ENCODE data around the gene WDR33.

DNA sequence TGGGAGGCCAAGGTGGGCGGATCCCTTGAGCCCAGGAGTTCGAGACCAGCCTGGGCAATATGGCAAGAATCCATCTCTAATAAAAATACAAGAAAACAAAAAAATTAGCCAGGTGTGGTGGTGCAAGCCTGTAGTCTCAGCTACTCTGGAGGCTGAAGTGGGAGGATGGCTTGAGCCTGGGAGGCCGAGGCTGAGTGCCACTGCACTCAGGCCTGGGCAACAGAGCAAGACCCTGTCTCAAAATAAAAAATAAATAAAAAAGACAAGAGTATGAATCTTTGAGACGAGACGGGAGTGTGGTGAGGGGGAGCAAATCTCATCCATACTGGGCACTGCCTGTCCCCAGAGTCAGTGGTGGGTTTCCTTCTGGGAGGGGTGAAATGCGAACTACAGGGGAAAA, 152.8 kb downstream of the WDR33 start:
- TF ChIP-seq, protein P1, sequence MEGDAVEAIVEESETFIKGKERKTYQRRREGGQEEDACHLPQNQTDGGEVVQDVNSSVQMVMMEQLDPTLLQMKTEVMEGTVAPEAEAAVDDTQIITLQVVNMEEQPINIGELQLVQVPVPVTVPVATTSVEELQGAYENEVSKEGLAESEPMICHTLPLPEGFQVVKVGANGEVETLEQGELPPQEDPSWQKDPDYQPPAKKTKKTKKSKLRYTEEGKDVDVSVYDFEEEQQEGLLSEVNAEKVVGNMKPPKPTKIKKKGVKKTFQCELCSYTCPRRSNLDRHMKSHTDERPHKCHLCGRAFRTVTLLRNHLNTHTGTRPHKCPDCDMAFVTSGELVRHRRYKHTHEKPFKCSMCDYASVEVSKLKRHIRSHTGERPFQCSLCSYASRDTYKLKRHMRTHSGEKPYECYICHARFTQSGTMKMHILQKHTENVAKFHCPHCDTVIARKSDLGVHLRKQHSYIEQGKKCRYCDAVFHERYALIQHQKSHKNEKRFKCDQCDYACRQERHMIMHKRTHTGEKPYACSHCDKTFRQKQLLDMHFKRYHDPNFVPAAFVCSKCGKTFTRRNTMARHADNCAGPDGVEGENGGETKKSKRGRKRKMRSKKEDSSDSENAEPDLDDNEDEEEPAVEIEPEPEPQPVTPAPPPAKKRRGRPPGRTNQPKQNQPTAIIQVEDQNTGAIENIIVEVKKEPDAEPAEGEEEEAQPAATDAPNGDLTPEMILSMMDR (conservative IDR thresholded peaks at IDR 0.05; ENCODE audit: low read depth, low read length): no peak
- no peak for TF ChIP-seq RAD21 (IDR thresholded peaks at IDR 0.05; ENCODE audit: low read length)
- no peak for TF ChIP-seq SMC3 (IDR thresholded peaks at IDR 0.05; ENCODE audit: low read depth, low read length)
- no peak for TF ChIP-seq POLR2A (IDR thresholded peaks at IDR 0.05; ENCODE audit: low read depth, low read length)
- no peak for TF ChIP-seq BHLHE40 (IDR thresholded peaks at IDR 0.05; ENCODE audit: low read depth, low read length)
- TF ChIP-seq FOS (IDR thresholded peaks at IDR 0.05; ENCODE audit: low read depth, low read length): no peak
- TF ChIP-seq, protein P2, sequence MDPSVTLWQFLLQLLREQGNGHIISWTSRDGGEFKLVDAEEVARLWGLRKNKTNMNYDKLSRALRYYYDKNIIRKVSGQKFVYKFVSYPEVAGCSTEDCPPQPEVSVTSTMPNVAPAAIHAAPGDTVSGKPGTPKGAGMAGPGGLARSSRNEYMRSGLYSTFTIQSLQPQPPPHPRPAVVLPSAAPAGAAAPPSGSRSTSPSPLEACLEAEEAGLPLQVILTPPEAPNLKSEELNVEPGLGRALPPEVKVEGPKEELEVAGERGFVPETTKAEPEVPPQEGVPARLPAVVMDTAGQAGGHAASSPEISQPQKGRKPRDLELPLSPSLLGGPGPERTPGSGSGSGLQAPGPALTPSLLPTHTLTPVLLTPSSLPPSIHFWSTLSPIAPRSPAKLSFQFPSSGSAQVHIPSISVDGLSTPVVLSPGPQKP (IDR thresholded peaks at IDR 0.05; ENCODE audit: borderline replicate concordance, low read depth, low read length): no peak
- no peak for TF ChIP-seq CEBPB (IDR thresholded peaks at IDR 0.05; ENCODE audit: low read depth, low read length)
- no peak for TF ChIP-seq MXI1 (IDR thresholded peaks at IDR 0.05; ENCODE audit: borderline replicate concordance, low read depth, low read length)
